Right atrium auricular region (tissue), 2 donors: ENCODE results near the gene COQ2. TPM values are rescaled to one million over a fixed set of nuclear protein-coding genes. Genes with fewer than 3 reads are reported as not detected.

ENCODE experiments used
- DNase-seq: peaks from one replicate; pipeline ENCODE4 v3.0.0-alpha.2; 2019; ENCODE audit warnings: low spot score
- H3K27ac ChIP-seq, 2 donors: fragments of 200-600 bp; sonication (generic); 1 replicate in 1 of 2; 2 replicates in 1 of 2; pipeline ENCODE4 v1.5.1; 2016 to 2019
- H3K27me3 ChIP-seq, 2 donors: fragments of 200-600 bp; sonication (generic); one replicate each; pipeline versions ENCODE4 v1.5.1 to v1.6.0; 2017 to 2019
- H3K36me3 ChIP-seq: fragments of 200-600 bp; sonication (generic); one replicate; pipeline ENCODE4 v1.5.1; 2016
- H3K4me1 ChIP-seq, 2 donors: fragments of 200-600 bp; sonication (generic); one replicate each; pipeline versions ENCODE4 v1.5.1 to v1.6.0; 2017 to 2019
- H3K4me3 ChIP-seq, 2 donors: fragments of 200-600 bp; sonication (generic); 1 replicate in 1 of 2; 2 replicates in 1 of 2; pipeline ENCODE4 v1.5.1; 2017 to 2019; ENCODE audit warnings: mild to moderate bottlenecking in 1 of 2, moderate library complexity in 1 of 2
- H3K9me3 ChIP-seq, 2 donors: fragments of 200-600 bp; sonication (generic); one replicate each; pipeline ENCODE4 v1.5.1; 2019
- CTCF ChIP-seq, 2 donors: fragments of 200-600 bp; sonication (generic); IDR thresholded peaks; one replicate each; pipeline ENCODE4 v1.5.1; 2019; ENCODE audit warnings: antibody characterized with exemption in 2 of 2
- total RNA-seq, 2 donors: library from RNA; depleted of rRNA; stranded (reverse); fragments of >200 nt; gene quantifications; one replicate each; pipeline ENCODE4 v1.1.0, GENCODE V29; 2016

COQ2 gene
- total RNA-seq, 2 donors from 2014 or later, result 12.0 to 15.1 TPM

- TF ChIP-seq CTCF (IDR thresholded peaks at IDR 0.05), result no peak
- Histone ChIP-seq H3K36me3 (no peaks in the 10 kb centered on the region), H3K4me3 (no peak overlapping the region), H3K27me3 (no peaks in the 10 kb centered on the region), H3K27ac (no peak overlapping the region), H3K9me3 (no peaks in the 10 kb centered on the region), H3K4me1 (no peaks in the 10 kb centered on the region)
- no peak for DNase-seq
These were observed 38.5 kb upstream of the COQ2 start for GRCh38 chr4:83323136-83323535.

- Histone ChIP-seq H3K4me1 (no peaks in the 10 kb centered on the region), H3K27me3 (no peaks in the 10 kb centered on the region), H3K27ac (no peak overlapping the region), H3K4me3 (no peak overlapping the region), H3K36me3 (no peaks in the 10 kb centered on the region), H3K9me3 (no peaks in the 10 kb centered on the region)
- DNase-seq, result peak; percentile 68
- TF ChIP-seq CTCF (IDR thresholded peaks at IDR 0.05), result no peak
These were observed 36.0 kb upstream of the COQ2 start for GRCh38 chr4:83320548-83320947.

- Histone ChIP-seq H3K27ac (no peak overlapping the region), H3K36me3 (no peaks in the 10 kb centered on the region), H3K4me1 (no peaks in the 10 kb centered on the region), H3K27me3 (no peaks in the 10 kb centered on the region), H3K9me3 (no peaks in the 10 kb centered on the region), H3K4me3 (no peak overlapping the region)
- TF ChIP-seq CTCF (IDR thresholded peaks at IDR 0.05), result no peak
- DNase-seq, result no peak
These were observed 34.1 kb upstream of the COQ2 start for GRCh38 chr4:83318666-83319065.

- no peak for TF ChIP-seq CTCF (IDR thresholded peaks at IDR 0.05)
- no peaks in the 10 kb centered on the region for H3K27me3 ChIP-seq
- no peak overlapping the region for H3K27ac ChIP-seq
- H3K4me3 ChIP-seq, result no peak overlapping the region
- H3K9me3 ChIP-seq, result no peaks in the 10 kb centered on the region
- no peak for DNase-seq
- no peaks in the 10 kb centered on the region for H3K4me1 ChIP-seq
- no peaks in the 10 kb centered on the region for H3K36me3 ChIP-seq
These were observed 33.1 kb upstream of the COQ2 start for GRCh38 chr4:83317671-83318070.

GRCh38 chr4:83316459-83317165 lies 32.0 kb upstream of the COQ2 start:
- no peaks in the 10 kb centered on the region for H3K27me3 ChIP-seq
- no peaks in the 10 kb centered on the region for H3K36me3 ChIP-seq
- H3K27ac ChIP-seq, result no peak overlapping the region
- H3K9me3 ChIP-seq, result no peaks in the 10 kb centered on the region
- no peak overlapping the region for H3K4me3 ChIP-seq
- DNase-seq, result no peak
- no peaks in the 10 kb centered on the region for H3K4me1 ChIP-seq
- no peak for TF ChIP-seq CTCF (IDR thresholded peaks at IDR 0.05)

GRCh38 chr4:83315341-83315870 lies 30.8 kb upstream of the COQ2 start:
- no peak for TF ChIP-seq CTCF (IDR thresholded peaks at IDR 0.05)
- Histone ChIP-seq H3K4me3 (no peak overlapping the region), H3K36me3 (no peaks in the 10 kb centered on the region), H3K9me3 (no peaks in the 10 kb centered on the region), H3K4me1 (no peaks in the 10 kb centered on the region), H3K27ac (no peak overlapping the region), H3K27me3 (no peaks in the 10 kb centered on the region)
- DNase-seq, result no peak
